Astrocyte (in vitro differentiated cells and primary cell): ENCODE results near the gene FRA10AC1.

Experiments used
- CTCF ChIP-seq: IDR thresholded peaks from 2 replicates; pipeline ENCODE4 v1.5.1; 2011; ENCODE audit warnings: low read depth, mild to moderate bottlenecking, inconsistent platforms, low read length, moderate library complexity; ENCODE audit not compliant: insufficient read depth
- EZH2 ChIP-seq: IDR thresholded peaks from 2 replicates; pipeline ENCODE4 v1.6.1; 2012; ENCODE audit warnings: mild to moderate bottlenecking, low read length, inconsistent platforms; ENCODE audit not compliant: insufficient read depth

GRCh38 chr10:93673791-93674190 is 28.6 kb downstream of the FRA10AC1 start:
- TF ChIP-seq EZH2 (no peak), CTCF (no peak)
